ENCODE measurements around the gene SDF2L1.

- TF ChIP-seq POLR2A (IDR thresholded peaks at IDR 0.05) = no peak
- TF ChIP-seq, protein P1, sequence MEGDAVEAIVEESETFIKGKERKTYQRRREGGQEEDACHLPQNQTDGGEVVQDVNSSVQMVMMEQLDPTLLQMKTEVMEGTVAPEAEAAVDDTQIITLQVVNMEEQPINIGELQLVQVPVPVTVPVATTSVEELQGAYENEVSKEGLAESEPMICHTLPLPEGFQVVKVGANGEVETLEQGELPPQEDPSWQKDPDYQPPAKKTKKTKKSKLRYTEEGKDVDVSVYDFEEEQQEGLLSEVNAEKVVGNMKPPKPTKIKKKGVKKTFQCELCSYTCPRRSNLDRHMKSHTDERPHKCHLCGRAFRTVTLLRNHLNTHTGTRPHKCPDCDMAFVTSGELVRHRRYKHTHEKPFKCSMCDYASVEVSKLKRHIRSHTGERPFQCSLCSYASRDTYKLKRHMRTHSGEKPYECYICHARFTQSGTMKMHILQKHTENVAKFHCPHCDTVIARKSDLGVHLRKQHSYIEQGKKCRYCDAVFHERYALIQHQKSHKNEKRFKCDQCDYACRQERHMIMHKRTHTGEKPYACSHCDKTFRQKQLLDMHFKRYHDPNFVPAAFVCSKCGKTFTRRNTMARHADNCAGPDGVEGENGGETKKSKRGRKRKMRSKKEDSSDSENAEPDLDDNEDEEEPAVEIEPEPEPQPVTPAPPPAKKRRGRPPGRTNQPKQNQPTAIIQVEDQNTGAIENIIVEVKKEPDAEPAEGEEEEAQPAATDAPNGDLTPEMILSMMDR (IDR thresholded peaks at IDR 0.05) = no peak
These were observed 28.4 kb upstream of the SDF2L1 start for GRCh38 chr22:21613553-21614233.

All from thyroid gland (tissue), 4 donors.